T-helper 1 cell (primary cell): ENCODE results near the gene TIGD6.

Experiments used
- DNase-seq, 5 donors: peaks; one replicate each; pipeline ENCODE4 v3.0.0-alpha.2; 2012 to 2020

The TIGD6 gene

GRCh38 chr5:150016537-150016936, 16.1 kb upstream of the TIGD6 start:
- DNase-seq: no peak

GRCh38 chr5:150015415-150015814, 15.0 kb upstream of the TIGD6 start:
- no peak for DNase-seq

GRCh38 chr5:150014456-150014855, 14.0 kb upstream of the TIGD6 start:
- no peak for DNase-seq

GRCh38 chr5:150013931-150014330, 13.5 kb upstream of the TIGD6 start:
- DNase-seq: no peak

GRCh38 chr5:150009671-150010387, 9.4 kb upstream of the TIGD6 start:
- DNase-seq: no peak

- no peak for DNase-seq
Measured at GRCh38 chr5:150007050-150007449, 6.6 kb upstream of the TIGD6 start.

GRCh38 chr5:150006318-150006717, 5.9 kb upstream of the TIGD6 start:
- no peak for DNase-seq

GRCh38 chr5:150001660-150002486, 1.4 kb upstream of the TIGD6 start:
- DNase-seq: peak; percentile 24 to 87 (median 37)

- peak in 4 of 5 donors; percentile 17 to 51 (median 30) for DNase-seq
Measured at GRCh38 chr5:150000990-150001659, 671 bp upstream of the TIGD6 start.

- DNase-seq: no peak
Measured at GRCh38 chr5:149999866-150000255, 593 bp downstream of the TIGD6 start.

- no peak for DNase-seq
Measured at GRCh38 chr5:149999359-149999758, 1.1 kb downstream of the TIGD6 start.

- DNase-seq: no peak
Measured at GRCh38 chr5:149998281-149998680, 2.2 kb downstream of the TIGD6 start.

- no peak for DNase-seq
Measured at GRCh38 chr5:149996205-149996890, 4.1 kb downstream of the TIGD6 start.

- DNase-seq: no peak
Measured at GRCh38 chr5:149995385-149996204, 4.9 kb downstream of the TIGD6 start.

GRCh38 chr5:149993471-149993870, 7.0 kb downstream of the TIGD6 start:
- DNase-seq: no peak

- peak; percentile 26 to 66 (median 49) for DNase-seq
Measured at GRCh38 chr5:149990518-149991376, 9.7 kb downstream of the TIGD6 start.

- DNase-seq: no peak
Measured at GRCh38 chr5:149988126-149988525, 12.3 kb downstream of the TIGD6 start.

GRCh38 chr5:149982505-149982904, 17.9 kb downstream of the TIGD6 start:
- no peak for DNase-seq

GRCh38 chr5:149981206-149981605, 19.2 kb downstream of the TIGD6 start:
- DNase-seq: no peak

GRCh38 chr5:149979896-149980295, 20.6 kb downstream of the TIGD6 start:
- no peak for DNase-seq

- DNase-seq: no peak
Measured at GRCh38 chr5:149975409-149975808, 25.0 kb downstream of the TIGD6 start.
